HG03175 (cell line): ENCODE data around the gene PNPLA5.
"Not testable (repeated sequence)": the region's sequence is repeated elsewhere in the genome, so short reads cannot be mapped to it uniquely, and the experiment has no call there.

Experiments
- ATAC-seq: cut with Tn5 transposase; IDR thresholded peaks from one replicate; pipeline ENCODE4 v1.9.1; 2021; ENCODE audit warnings: mild to moderate bottlenecking, moderate library complexity; ENCODE audit not compliant: unreplicated experiment

The PNPLA5 gene

GRCh38 chr22:43882122-43882767 is 9.6 kb downstream of the PNPLA5 start:
- ATAC-seq, result no peak

GRCh38 chr22:43881091-43882061 is 10.4 kb downstream of the PNPLA5 start:
- no peak for ATAC-seq

GRCh38 chr22:43880541-43880991 is 11.2 kb downstream of the PNPLA5 start:
- no peak for ATAC-seq

- no peak for ATAC-seq
These were observed 11.8 kb downstream of the PNPLA5 start for GRCh38 chr22:43879901-43880540.

GRCh38 chr22:43878831-43879550 is 12.8 kb downstream of the PNPLA5 start:
- no peak for ATAC-seq

GRCh38 chr22:43878079-43878795 is 13.6 kb downstream of the PNPLA5 start:
- ATAC-seq, result no peak

- no peak for ATAC-seq
These were observed 14.8 kb downstream of the PNPLA5 start for GRCh38 chr22:43876866-43877509.

- no peak for ATAC-seq
These were observed 22.0 kb downstream of the PNPLA5 start for GRCh38 chr22:43869799-43870198.

- ATAC-seq, result not testable (repeated sequence)
These were observed 22.8 kb downstream of the PNPLA5 start for GRCh38 chr22:43869001-43869400.

GRCh38 chr22:43867839-43868635 is 23.8 kb downstream of the PNPLA5 start:
- ATAC-seq, result no peak

- ATAC-seq, result no peak
These were observed 29.0 kb downstream of the PNPLA5 start for GRCh38 chr22:43862882-43863202.

GRCh38 chr22:43862074-43862881 is 29.5 kb downstream of the PNPLA5 start, which contains the start of gene SULT4A1:
TSS of gene SULT4A1 (minus strand) at chr22:43862513. CDS start at chr22:43862382, 131 bp downstream.
- ATAC-seq, result no peak

GRCh38 chr22:43861529-43861928 is 30.3 kb downstream of the PNPLA5 start:
- ATAC-seq, result no peak

GRCh38 chr22:43860831-43861230 is 31.0 kb downstream of the PNPLA5 start:
- ATAC-seq, result no peak

GRCh38 chr22:43860126-43860525 is 31.7 kb downstream of the PNPLA5 start:
- ATAC-seq, result no peak

- no peak for ATAC-seq
These were observed 32.2 kb downstream of the PNPLA5 start for GRCh38 chr22:43859621-43860020.

GRCh38 chr22:43859176-43859575 is 32.6 kb downstream of the PNPLA5 start:
- no peak for ATAC-seq
